H7 (cell line): Measurements from ENCODE around the gene TECPR1. TPM values are rescaled to one million over a fixed set of nuclear protein-coding genes. Genes with fewer than 3 reads are reported as not detected.

Experiments used
- DNase-seq: peaks from one replicate; pipeline ENCODE4 v3.0.0; 2012
- H3K27me3 ChIP-seq: 2 replicates; pipeline ENCODE4 v1.6.0; 2011; ENCODE audit warnings: mild to moderate bottlenecking, low read length; ENCODE audit not compliant: control insufficient read depth, insufficient read depth
- H3K36me3 ChIP-seq: replicated peaks from 2 replicates; pipeline ENCODE4 v1.5.1; 2011; ENCODE audit warnings: low read length; ENCODE audit not compliant: control insufficient read depth, insufficient read depth
- H3K4me3 ChIP-seq: 2 replicates; pipeline ENCODE4 v1.5.1; 2011; ENCODE audit warnings: low read depth, mild to moderate bottlenecking, control low read depth, low read length, moderate library complexity; ENCODE audit not compliant: insufficient read depth
- total RNA-seq: library from RNA; depleted of rRNA; stranded (reverse); fragments of >200 nt; shearing (Covaris generic); gene quantifications from 2 replicates; pipeline ENCODE4 v1.2.3, GENCODE V29; 2014

Gene TECPR1
- total RNA-seq, 1 experiment from 2014 or later, result 13.7 TPM

GRCh38 chr7:98216941-98217622, 35.0 kb downstream of the TECPR1 start:
- Histone ChIP-seq H3K27me3 (no peaks in the 10 kb centered on the region), H3K4me3 (no peak overlapping the region), H3K36me3 (no peaks in the 10 kb centered on the region)
- DNase-seq, result no peak

GRCh38 chr7:98215561-98216495, 36.2 kb downstream of the TECPR1 start:
- peak; percentile 55 for DNase-seq

GRCh38 chr7:98214811-98215321, 37.2 kb downstream of the TECPR1 start:
- Histone ChIP-seq H3K27me3 (no peaks in the 10 kb centered on the region), H3K36me3 (no peaks in the 10 kb centered on the region), H3K4me3 (no peak overlapping the region)
- DNase-seq, result peak; percentile 76

More at GRCh38 chr7:98215561-98216495, 36.2 kb downstream of the TECPR1 start:
- H3K27me3 ChIP-seq, result no peaks in the 10 kb centered on the region
- H3K36me3 ChIP-seq, result no peaks in the 10 kb centered on the region
- H3K4me3 ChIP-seq, result no peak overlapping the region

GRCh38 chr7:98213888-98214810, 37.9 kb downstream of the TECPR1 start:
- no peaks in the 10 kb centered on the region for H3K36me3 ChIP-seq
- peak; percentile 61 for DNase-seq
- no peak overlapping the region for H3K4me3 ChIP-seq
- H3K27me3 ChIP-seq, result no peaks in the 10 kb centered on the region

- H3K36me3 ChIP-seq, result no peaks in the 10 kb centered on the region
- no peak overlapping the region for H3K4me3 ChIP-seq
- no peaks in the 10 kb centered on the region for H3K27me3 ChIP-seq
- peak; percentile 55 for DNase-seq
These were observed 38.6 kb downstream of the TECPR1 start for GRCh38 chr7:98213296-98213887.

- no peaks in the 10 kb centered on the region for H3K27me3 ChIP-seq
- no peaks in the 10 kb centered on the region for H3K36me3 ChIP-seq
- no peak for DNase-seq
- H3K4me3 ChIP-seq, result no peak overlapping the region
These were observed 39.4 kb downstream of the TECPR1 start for GRCh38 chr7:98212532-98213041.

- Histone ChIP-seq H3K4me3 (peak overlapping the region; percentile 33), H3K27me3 (no peaks in the 10 kb centered on the region), H3K36me3 (no peaks in the 10 kb centered on the region; the same call in 1 of the 2 replicates)
- DNase-seq, result peak; percentile 75
These were observed 40.1 kb downstream of the TECPR1 start for GRCh38 chr7:98211676-98212531.

GRCh38 chr7:98211221-98211675, 40.8 kb downstream of the TECPR1 start, which contains the start of gene BHLHA15:
Gene BHLHA15 (plus strand): TSS chr7:98211439. CDS start chr7:98212310, 871 bp downstream.
- Histone ChIP-seq H3K27me3 (no peaks in the 10 kb centered on the region), H3K4me3 (peak within 1 kb of the TSS; percentile 45), H3K36me3 (no peaks in the 10 kb centered on the region; the same call in 1 of the 2 replicates)
- DNase-seq, result peak; percentile 98

- H3K4me3 ChIP-seq, result peak overlapping the region; percentile 45
- peak; percentile 94 for DNase-seq
- no peaks in the 10 kb centered on the region for H3K27me3 ChIP-seq
- no peaks in the 10 kb centered on the region; the same call in 1 of the 2 replicates for H3K36me3 ChIP-seq
These were observed 41.4 kb downstream of the TECPR1 start for GRCh38 chr7:98210513-98211220.

GRCh38 chr7:98209166-98209920, 42.7 kb downstream of the TECPR1 start:
- H3K36me3 ChIP-seq, result no peaks in the 10 kb centered on the region; the same call in 1 of the 2 replicates

GRCh38 chr7:98206451-98207330, 45.3 kb downstream of the TECPR1 start:
- Histone ChIP-seq H3K27me3 (no peaks in the 10 kb centered on the region), H3K4me3 (no peak overlapping the region), H3K36me3 (no peaks in the 10 kb centered on the region; the same call in 1 of the 2 replicates)
- no peak for DNase-seq

More at GRCh38 chr7:98209166-98209920, 42.7 kb downstream of the TECPR1 start:
- no peak for DNase-seq
- Histone ChIP-seq H3K4me3 (no peak overlapping the region), H3K27me3 (no peaks in the 10 kb centered on the region)
